Measurements from ENCODE around the gene TVP23B. TPM values are rescaled to one million over a fixed set of nuclear protein-coding genes. Genes with fewer than 3 reads are reported as not detected.
"Not testable (repeated sequence)": the region's sequence is repeated elsewhere in the genome, so short reads cannot be mapped to it uniquely, and the experiment has no call there.

The TVP23B gene
- 10 to 100 TPM; 40.7 to 43.2 TPM for total RNA-seq

GRCh38 chr17:18780991-18781718 is at the start of gene TVP23B:
Gene TVP23B (plus strand): TSS chr17:18781183. CDS start chr17:18781294, 111 bp downstream.
- POLR2A ChIA-PET, CTCF ChIA-PET: not testable (repeated sequence)

GRCh38 chr17:18732438-18732837 is 48.5 kb upstream of the TVP23B start:
- POLR2A ChIA-PET, CTCF ChIA-PET: not testable (repeated sequence)

- CTCF ChIA-PET, POLR2A ChIA-PET: not testable (repeated sequence)
Measured at GRCh38 chr17:18733350-18733749, 47.6 kb upstream of the TVP23B start.

- POLR2A ChIA-PET, CTCF ChIA-PET: not testable (repeated sequence)
Measured at GRCh38 chr17:18739616-18740391, 41.2 kb upstream of the TVP23B start.

DNA sequence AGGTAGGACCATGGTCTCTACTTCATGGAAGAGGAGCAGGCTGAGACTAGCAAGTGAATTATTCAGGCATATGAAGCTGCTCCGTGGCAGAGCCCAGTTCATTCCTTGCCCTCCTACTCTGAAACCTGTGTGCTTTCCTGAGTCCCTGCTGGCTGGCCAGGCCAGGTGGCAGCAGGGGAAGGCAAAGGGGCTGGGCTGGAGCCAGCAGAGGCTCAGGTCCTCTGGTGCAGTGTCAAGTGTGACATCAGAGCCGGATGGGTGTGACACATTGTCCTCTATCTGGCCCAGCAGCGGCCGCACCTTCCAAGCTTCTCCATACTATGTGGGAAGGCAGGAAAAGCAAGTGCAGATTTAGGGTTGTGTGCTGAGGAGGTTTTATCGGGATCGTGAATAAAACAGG is 39.8 kb upstream of the TVP23B start:
- CTCF ChIA-PET, POLR2A ChIA-PET: not testable (repeated sequence)

GRCh38 chr17:18743699-18744421 is 37.1 kb upstream of the TVP23B start, which contains the start of gene FBXW10:
Gene FBXW10 (plus strand): TSS chr17:18744054. CDS start chr17:18744245, 191 bp downstream.
- CTCF ChIA-PET, POLR2A ChIA-PET: not testable (repeated sequence)

DNA sequence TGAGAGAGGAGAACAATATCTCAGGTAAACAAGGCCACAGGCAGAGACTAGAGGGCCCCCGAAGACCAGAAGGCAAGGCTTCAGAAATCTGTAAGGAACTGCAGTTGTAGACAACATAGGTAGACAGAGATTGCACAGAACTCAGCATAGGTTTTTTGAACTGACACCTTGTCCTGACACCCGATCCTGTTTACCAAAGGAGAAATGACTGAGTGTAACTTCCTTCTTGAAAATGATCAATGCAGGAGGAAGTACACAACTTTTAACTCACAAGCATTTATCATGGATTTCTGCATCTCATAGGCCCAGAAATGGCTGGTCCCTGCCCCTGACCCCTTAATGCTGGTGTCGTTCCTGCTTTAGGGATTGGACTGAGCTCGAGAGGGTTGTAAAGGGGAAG is 36.3 kb upstream of the TVP23B start:
- POLR2A ChIA-PET, CTCF ChIA-PET: not testable (repeated sequence)

- CTCF ChIA-PET, result not testable (repeated sequence)
Measured at GRCh38 chr17:18746551-18746950, 34.4 kb upstream of the TVP23B start.

DNA sequence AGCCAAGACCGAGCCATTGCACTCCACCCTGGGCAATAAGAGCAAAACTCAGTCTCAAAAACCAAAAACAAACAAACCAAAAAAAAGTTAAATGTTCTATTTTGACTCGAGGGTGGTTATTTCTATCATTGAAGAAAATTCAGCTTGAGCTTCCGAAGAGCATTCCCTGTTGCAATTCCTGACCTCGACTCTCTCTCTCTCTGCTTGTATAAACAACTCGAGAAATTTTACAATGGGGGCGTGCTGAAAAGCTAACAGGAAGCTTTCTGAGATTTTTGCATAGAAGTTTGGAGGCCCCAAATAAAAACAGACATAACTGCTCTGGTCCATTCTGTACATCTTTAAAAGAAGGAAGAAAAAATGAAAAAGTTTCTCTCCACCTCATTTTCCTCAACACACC is 33.5 kb upstream of the TVP23B start:
- POLR2A ChIA-PET, result not testable (repeated sequence)
- CTCF ChIA-PET, result interaction anchor here (0.6 kb wide), 1 partner anchor 984 kb away, joined by 3 read pairs; no protein-coding TSS in a partner anchor

More at GRCh38 chr17:18746551-18746950, 34.4 kb upstream of the TVP23B start:
- POLR2A ChIA-PET, result not testable (repeated sequence)

- POLR2A ChIA-PET, result not testable (repeated sequence)
Measured at GRCh38 chr17:18750242-18750641, 30.7 kb upstream of the TVP23B start.

DNA sequence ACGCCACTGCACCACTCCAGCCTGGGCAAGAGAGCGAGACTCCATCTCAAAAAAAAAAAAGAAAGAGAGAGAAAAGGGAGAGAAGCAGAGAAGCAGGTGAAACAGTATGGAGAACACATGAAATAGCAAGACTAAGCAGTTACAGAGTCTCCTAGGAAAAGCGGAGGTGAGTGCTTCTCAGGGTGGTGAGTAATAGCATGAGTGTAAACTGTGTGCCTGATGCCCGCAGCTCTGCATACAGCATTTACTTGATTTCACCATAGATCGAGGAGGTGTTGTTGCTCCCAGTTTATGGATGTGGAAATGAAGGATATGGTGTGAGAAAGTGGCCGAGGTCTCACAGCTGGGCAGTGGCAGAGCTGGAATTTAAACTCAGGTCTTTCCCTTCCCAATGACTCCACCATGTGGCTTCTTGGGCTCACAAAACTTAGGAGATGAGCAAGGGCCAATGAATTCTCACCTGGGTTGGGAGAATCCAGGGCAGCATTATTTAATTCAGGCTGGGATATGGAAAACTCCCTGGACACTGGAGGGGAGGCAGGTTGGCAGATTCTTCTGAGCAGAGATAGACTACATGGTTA is 27.1 kb upstream of the TVP23B start:
- CTCF ChIA-PET, POLR2A ChIA-PET: not testable (repeated sequence)

More at GRCh38 chr17:18750242-18750641, 30.7 kb upstream of the TVP23B start:
- CTCF ChIA-PET, result not testable (repeated sequence)

- CTCF ChIA-PET, POLR2A ChIA-PET: not testable (repeated sequence)
Measured at GRCh38 chr17:18755969-18756368, 25.0 kb upstream of the TVP23B start.

- POLR2A ChIA-PET, CTCF ChIA-PET: not testable (repeated sequence)
Measured at GRCh38 chr17:18757368-18758044, 23.5 kb upstream of the TVP23B start.

GRCh38 chr17:18758344-18758743 is 22.6 kb upstream of the TVP23B start:
- CTCF ChIA-PET, POLR2A ChIA-PET: not testable (repeated sequence)

DNA sequence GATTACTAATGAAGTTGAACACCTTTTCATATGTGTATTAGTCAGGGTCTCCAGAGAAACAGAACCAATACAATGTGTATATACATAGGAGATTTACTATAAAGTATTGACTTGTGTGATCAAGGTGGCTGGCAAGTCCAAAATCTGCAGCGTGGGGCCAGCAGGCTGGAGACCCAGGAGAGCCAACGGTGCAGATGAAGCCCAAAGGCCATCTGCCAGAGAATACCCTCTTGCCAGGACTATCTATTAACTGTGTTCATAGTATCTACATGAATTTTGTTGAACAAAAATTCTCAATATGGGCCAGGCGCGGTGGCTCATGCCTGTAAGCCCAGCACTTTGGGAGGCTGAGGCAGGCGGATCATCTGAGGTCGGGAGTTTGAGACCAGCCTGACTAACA is 20.8 kb upstream of the TVP23B start:
- POLR2A ChIA-PET, CTCF ChIA-PET: not testable (repeated sequence)

DNA sequence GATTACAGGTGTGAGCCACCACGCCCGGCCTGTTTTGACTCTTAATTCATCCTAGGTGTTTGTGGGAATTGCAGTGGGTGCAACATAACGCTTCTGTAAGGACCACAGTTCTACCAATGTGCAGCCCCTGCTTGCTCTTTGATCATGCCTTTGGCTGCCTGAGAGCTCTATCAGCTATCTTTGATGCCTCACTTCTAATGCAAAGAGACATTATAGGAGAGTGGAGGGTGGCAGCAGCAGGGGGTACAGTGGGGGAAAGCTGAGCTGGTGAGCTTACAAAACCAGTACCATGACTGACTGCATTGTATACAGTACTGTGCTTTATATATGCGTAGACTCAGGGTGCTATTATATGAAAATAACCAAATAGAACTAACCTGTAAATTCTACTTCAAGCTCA is 10.4 kb upstream of the TVP23B start:
- CTCF ChIA-PET, POLR2A ChIA-PET: not testable (repeated sequence)

DNA sequence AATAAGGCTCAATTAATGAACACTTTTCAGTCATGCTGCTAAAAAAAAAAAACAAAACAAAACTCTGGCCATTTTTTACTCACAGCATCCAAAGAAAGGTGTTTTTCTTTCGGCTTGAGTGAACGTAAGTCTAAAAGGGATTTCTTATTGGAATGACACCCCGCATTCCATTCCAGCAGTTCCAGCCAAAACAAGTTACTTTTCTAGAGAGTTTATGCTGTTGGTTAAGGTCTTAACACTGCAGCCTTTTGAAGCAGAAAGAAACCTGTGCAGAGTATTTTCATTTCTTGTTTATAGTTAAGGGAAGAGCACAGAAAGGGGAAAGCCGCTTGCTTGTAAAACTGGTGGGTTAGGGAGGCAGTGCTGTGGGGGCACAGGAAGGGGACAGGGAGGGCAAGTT is 9.9 kb upstream of the TVP23B start:
- POLR2A ChIA-PET, CTCF ChIA-PET: not testable (repeated sequence)

GRCh38 chr17:18772471-18772870 is 8.5 kb upstream of the TVP23B start:
- ChIA-PET POLR2A (no interaction called here), CTCF (no interaction called here)

DNA sequence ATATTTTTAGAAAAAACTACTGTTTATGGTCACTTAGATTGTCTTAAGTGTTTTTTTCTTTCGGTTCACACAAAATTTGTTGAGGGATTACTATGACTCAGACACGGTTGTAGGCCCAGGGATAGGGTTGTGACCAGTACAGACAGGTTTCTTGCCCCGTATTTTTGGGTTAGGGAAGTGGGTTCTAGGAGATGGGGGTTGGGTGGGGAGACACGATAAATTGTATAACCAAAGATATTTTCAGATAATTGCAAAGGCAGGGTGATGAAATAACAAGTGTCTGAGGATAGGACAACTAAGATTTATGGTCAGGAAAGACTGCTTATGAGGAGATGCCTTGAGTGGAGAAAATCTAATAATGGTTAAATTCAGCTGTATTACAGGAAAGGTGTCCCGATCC is 822 bp downstream of the TVP23B start:
- POLR2A ChIA-PET, CTCF ChIA-PET: not testable (repeated sequence)

GRCh38 chr17:18785933-18786332 is 5.0 kb downstream of the TVP23B start:
- CTCF ChIA-PET, POLR2A ChIA-PET: not testable (repeated sequence)

All from activated CD8-positive, alpha-beta memory T cell treated with anti-CD3 and anti-CD28 coated beads for 36 hours (primary cell).